ENCODE results near the gene PLOD1.
"Not testable (repeated sequence)": the region's sequence is repeated elsewhere in the genome, so short reads cannot be mapped to it uniquely, and the experiment has no call there.

The PLOD1 gene

DNA sequence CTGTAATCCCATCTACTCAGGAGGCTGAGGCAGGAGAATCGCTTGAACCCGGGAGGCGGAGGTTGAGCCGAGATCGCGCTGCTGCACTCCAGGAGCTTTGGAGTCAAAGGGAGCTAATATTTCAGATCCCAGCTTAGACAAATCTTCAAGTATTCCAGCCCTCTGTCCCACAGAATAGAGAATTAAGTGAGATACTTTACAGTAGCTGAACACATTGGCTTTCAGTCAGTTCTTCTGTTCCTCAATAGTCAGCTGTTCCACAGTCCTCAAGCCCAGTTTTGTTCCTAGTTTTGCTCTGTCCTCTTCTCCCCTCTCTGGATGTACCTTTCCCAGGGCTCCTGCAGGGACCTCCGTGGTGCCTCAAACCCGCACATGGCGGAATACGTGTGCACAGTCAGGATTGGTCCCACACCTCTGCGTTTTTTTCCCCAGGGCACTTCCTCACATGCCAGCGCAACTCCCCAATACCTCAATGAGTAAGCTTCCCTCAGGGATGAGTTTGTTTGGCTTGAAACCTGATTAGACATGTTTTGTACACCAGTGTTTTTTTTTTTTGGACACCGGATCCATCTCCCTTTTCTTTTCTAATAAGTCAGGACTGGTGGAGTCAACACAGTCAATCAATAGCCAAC is 47.0 kb downstream of the PLOD1 start:
- no peak for DNase-seq

DNA sequence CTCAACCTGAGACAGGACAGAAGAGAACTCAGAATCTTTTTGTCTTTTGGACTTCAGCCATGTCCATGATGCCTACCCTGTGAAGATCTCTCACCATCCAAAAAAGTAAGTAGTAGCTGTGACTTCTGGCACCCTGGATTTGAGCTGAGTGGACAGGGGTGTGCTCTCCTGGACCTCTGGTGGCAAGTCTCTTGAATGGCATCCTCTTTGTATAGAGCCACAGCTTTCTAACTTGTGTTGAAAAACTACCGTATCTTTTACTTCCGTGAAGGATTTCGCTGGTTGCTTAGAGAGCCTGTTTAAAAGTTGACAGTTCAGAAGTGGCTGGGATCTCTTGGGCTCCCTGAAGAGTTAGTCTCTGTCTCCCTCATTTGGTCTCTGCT is 47.5 kb downstream of the PLOD1 start:
- peak; percentile 11 for DNase-seq

DNA sequence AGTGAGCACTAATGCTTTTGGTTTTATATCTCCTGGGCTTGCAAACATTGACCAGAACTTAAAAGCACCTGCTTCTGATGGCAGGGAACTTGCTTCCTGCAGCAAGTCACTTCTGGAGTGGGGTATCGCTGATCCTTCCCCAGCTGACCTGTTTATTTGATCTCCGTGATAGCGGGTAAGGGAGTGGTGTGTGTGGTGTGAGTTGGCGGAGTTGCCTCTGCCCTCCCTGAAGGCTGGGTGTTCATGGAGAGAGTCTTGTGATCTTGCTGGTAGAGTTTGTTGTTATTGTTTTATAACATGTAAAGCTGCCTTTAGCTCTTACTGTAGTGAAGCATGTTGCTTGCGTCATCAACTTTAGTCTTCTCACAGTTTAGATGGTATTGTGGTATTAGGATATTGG is 49.6 kb downstream of the PLOD1 start:
- DNase-seq = no peak

DNA sequence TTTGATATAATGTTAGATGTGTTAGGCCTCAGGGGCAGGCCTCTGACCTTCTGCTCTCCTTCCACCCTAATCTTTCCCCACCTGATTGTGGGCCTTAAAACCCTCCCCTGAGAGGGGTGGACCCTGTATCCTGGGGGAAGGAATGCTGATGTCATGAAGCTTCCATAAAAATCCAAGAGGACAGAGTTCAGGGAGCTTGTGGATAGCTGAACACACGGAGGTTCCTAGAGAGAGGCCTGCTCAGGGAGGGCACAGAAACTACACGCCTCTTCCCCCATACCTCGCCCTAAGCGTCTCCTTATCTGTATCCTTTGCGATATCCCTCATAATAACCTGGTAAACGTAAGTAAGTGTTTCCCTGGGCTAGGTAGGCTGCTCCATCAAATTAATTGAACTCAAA is 50.1 kb downstream of the PLOD1 start:
- DNase-seq = no peak

DNA sequence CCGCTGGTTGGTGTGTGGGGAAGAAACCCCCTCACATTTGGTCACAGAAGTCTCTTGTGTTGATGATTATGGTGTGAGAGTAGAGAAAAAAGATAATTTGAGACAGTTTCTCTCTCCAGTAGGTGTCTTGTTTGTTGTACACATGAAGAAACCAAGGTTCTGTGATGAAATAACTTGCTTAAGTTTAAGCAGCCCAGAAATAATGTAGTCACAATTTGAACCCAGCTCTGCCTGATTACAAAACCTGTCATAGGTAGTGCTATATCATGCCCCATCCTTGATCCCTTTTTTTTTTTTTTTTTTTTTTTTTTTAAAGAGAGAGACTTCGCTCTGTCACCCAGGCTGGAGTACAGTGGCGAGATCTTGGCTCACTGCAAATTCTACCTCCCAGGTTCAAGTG is 50.7 kb downstream of the PLOD1 start:
- no peak for DNase-seq

DNA sequence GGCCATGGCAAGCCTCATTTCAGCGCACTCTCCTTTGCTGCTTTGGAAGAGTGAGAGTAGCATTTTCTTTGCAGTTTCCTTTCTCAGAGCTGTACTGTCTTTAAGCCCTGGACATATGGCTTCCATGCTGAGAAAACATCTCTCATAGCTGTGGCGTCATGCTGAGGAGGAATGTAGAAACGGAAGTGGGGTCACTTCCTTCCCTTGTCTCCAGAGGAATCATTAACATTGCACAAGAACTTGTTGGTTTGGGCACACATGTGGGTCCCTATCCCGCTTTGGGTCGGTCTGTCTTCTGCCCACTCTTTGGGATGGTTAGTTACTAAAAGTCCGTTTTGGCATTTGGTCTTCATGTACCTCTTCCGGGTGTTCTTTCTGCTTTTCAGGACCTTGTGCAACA is 51.3 kb downstream of the PLOD1 start:
- no peak for DNase-seq

DNA sequence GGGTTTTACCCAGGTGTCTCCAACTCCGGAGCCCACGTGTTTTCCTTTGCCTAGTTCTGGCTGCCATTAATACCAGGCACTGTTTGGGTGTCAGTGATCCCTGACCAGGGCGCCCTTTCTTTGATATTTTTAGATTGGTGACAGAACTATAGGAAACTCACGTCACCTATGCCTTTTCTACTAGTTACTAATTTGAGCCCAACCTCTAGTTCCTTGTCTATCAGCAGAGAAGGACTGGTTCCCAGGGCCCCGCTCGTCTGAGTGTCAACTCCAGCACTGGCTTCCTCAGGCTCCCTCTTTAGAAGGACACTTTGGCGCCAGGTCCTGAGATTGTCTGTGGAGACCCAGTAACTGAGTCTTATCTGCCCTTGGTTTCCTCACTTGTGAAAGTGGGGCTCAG is 55.2 kb downstream of the PLOD1 start:
- no peak for DNase-seq

DNA sequence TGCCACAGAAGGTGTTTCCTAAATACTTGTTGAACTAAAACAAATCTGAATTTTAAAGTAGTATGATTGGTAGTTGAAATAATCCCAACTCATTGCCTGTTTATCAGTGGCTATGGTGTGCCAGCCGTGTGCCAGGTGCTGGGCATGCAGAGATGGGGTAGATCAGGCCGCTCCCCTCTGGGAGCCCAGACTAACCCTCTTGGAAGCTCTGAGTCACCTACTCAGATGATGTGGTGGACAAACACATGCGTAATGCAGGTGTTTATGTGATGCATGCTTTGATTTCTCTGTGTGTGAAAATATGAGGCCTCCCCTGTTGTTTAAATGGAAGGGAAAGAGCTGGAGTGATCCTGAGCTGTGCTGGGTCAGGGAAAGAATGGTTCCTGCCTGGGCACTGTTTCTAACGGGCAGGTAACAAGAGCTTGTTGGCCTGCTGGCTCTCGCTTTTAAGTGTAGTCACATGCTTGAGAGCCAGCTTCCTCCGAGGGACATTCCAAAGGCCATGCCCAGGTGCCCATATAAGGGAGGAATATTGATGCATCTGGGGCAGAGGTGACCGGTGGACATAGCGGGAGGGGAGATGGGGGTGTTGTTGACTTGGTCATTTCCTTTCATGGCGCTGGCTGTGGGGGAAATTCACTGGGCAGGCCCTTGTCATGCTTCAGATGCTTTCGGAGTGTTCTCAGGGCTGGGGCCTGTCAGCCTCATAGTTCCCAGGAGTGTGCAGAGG is 56.0 kb downstream of the PLOD1 start:
- no peak for DNase-seq

DNA sequence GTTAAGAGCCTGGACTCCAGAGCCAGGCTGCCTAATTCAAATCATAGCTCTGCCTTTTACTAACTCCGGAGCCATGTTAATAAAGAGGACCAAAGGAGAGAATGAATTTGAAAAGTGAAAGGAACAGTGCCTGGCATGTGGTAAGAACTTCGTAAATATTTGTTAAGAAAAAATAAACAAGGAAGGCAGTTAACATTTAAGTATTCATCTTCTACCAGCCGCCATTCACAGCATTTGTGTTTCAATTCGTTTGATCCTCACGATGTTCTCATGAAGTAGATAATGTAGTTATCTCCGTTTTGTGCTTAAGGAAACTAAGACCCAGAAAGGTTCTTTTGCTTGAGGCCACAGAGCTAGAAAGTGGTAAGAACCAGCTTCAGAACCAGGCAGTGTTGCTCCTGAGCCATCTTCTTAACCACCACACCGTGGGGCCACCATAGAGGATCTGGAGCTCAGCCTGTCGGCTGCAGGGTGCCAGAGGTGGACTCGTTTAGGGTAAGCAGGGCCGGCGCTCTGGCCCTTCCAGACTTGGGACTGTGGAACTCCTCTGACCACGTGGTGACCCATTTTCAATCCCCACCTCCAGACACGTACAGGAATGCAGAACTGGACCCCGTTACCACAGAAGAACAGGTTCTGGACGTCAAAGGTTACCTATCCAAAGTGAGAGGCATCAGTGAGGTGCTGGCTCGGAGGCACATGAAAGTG is 57.6 kb downstream of the PLOD1 start:
- DNase-seq = no peak

DNA sequence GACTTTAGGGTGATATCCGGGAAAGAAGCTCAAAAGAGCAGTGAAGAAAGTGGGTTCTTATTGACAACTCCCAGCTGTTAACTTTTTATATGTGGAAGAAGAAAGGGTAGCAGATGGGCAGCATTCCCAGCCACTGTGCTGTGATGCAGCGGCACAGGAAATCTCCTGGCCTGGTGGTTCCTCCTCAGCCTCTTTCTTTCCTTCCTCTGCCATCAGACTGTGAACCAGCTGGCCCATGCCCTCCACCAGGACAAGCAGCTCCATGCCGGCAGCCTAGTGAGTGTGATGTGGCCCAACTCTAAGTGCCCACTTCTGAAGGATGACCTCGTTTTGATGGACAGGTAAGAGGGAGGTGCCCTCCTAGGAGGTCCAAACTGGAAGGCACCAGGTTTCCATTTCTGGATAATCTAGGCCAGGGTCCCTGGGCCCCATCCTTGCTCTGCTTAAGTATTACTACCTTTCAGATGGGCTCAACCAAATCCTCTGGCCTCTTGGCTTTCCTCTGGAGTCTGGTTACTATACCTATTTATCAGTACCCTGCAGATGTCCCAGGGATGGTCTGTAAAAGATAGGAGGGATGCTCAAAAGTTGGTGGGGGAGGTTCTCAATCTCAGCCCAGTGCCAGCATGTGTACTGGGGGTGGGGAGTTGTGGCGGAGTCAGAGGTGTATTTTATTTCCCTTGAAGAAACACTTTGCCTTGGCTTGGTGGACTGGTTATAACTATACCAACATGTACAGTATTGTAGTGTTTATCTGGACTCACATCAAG is 62.7 kb downstream of the PLOD1 start:
- DNase-seq = no peak

DNA sequence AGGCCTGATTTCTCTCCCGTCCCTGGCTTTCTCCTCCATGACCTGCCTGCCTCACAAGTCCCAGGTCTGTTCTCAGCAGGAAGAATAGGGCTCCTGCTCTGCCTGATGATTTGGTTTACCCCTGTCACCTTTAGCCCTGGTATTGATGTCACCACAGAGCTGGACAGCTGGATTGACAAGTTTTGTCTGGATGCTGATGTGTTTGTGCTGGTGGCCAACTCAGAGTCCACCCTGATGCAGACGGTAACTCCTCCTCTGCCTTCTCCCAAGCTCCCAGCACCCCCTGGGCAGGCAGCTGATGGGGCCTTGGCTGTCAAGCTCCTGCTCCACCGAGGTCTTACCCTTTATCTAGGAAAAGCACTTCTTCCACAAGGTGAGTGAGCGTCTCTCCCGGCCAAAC is 64.1 kb downstream of the PLOD1 start:
- no peak for DNase-seq

DNA sequence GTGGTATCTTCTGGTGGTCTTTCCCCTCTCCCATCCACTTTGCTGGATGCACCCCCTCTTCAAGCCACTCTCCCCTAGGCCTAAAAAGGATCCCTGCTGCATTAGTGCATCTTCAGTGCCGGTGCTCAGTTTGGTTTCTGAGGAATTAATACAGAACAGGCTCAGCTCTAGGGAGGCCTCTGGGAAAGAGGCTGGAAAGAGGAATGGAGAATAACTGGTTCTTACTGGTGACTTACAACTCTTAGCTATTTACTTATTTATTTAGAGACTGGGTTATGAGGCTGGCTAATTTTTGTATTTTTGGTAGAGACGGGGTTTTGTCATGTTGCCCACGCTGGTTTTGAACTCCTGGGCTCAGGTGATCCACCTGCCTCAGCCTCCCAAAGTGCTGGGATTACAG is 64.7 kb downstream of the PLOD1 start:
- DNase-seq = no peak

DNA sequence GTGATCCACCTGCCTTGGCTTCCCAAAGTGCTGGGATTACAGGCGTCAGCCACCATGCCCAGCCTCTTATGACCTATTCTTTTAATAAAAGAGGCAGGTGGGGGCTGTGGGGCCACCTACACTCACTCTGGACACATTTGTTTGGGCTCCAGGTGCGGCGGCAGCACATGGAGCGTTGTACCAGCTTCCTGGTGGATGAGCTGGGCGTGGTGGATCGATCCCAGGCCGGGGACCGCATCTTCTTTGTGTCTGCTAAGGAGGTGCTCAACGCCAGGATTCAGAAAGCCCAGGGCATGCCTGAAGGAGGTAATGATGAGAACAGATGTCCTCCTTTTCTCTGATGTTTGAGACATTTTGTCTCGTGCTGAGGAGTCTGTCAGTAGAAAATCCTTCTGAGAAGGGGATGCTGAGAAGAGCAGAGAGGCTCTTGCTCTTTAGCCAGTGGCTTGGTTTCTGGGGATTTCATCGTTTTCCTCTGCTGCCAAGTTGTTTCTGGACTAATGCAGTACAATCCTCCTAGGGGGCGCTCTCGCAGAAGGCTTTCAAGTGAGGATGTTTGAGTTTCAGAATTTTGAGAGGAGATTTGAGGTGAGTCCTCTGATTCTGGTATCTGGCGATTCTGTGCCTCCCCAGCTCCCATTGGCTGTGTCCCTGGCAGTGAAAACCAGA is 66.9 kb downstream of the PLOD1 start:
- peak; percentile 37 for DNase-seq

DNA sequence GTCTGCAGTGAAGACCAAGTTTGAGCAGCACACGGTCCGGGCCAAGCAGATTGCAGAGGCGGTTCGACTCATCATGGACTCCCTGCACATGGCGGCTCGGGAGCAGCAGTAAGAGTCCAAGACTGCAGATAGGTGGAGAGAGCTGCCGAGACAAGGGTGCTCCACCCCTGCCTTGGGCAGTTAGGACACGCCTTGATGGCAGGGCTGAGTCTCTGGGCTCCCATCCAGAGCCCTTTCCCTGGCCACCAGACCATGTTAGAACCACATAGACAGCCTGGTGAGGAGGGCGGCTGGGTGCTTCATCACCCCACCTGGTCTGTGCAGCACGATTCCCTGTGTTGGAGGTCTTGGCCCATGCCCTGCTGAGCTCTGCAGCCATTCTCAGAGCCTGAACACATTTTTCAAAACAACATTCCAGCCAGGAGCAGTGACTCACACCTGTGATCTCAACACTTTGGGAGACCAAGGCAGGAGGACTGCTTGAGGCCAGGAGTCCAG is 67.5 kb downstream of the PLOD1 start:
- no peak for DNase-seq

DNA sequence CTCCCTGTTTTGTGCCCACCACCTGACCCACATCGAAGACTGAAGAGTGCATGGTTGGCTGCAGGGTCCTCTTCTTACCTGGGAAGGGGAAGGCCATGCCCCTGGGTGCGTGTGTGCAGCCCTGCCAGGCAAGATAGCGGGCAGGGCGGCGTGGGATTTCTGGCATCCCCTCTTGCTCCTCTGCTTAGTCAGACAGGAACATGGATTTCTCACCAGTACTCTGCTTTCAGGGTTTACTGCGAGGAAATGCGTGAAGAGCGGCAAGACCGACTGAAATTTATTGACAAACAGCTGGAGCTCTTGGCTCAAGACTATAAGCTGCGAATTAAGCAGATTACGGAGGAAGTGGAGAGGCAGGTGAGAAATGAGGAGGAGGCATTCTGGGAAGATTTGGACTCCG is 69.2 kb downstream of the PLOD1 start:
- no peak for DNase-seq

DNA sequence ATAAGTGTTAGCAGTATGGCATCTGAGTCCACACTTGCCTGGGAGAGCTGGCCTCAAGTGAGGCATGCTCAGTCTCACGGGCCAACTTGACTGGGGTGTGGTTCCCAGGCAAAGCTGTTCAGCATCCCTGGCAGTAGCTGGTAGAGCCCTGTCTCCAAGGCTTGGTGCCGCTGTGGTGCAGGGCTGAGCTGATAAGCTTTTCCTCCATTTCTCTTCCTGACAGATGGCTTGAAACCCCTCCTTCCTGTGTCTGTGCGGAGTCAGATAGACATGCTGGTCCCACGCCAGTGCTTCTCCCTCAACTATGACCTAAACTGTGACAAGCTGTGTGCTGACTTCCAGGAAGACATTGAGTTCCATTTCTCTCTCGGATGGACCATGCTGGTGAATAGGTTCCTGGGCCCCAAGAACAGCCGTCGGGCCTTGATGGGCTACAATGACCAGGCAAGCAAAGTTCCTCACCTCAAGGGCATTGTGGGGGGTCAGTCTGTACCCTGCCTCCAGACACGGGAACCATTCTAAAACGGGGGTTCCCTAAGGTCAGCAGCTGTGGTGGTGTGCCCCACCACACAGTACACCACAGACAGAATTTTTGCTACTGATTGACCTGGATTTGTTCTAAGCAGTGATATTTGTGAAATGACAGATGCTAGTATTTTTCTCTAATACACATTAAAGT is 71.1 kb downstream of the PLOD1 start:
- DNase-seq = no peak

DNA sequence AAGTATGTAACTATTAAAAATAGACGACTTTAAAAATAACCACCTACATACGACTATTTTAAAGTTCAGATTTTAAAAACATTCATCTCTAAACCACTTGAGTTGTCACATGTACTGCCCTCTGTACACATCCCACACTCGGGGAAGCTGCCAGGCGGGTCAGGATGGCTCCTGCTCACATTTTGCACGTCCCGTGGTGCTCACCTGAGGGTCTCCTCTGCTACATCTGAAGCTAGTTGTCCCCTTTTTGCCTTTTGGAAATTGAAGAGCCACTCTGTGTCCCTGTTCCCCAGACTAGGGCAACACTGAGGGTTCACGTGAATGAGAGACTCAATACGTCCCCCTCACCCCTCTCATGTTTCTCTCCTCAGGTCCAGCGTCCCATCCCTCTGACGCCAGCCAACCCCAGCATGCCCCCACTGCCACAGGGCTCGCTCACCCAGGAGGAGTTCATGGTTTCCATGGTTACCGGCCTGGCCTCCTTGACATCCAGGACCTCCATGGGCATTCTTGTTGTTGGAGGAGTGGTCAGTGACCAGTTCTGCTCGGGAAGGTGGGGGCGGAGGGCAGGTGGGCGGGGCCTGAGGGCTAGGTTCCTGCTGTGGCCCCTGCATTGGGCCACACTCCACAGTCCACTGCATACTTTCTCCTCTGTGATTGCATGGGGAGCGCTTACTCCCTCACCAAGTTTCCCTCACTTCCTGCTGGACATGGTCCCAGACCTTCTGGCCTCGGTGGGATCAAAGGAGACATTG is 71.8 kb downstream of the PLOD1 start:
- DNase-seq = no peak

DNA sequence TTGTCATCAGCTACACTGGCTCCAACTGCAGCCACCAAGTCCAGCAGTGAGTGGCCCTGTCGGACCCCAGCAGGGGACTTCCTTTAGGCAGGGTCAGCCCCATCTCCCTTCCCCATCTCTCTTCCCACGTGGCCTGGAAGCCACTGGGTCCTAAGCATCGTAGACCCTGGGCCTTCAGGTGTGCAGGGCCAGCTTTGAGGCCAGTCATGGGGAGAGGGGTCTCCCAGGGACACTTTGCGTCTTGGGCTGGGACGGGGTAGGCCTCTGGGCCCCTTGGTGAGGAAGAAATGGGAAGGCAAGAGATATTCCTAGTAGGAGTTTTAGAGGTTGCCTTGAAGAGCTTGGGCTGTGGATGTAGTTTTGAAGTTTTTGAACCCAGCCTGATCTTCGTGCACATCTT is 72.7 kb downstream of the PLOD1 start:
- no peak for DNase-seq

DNA sequence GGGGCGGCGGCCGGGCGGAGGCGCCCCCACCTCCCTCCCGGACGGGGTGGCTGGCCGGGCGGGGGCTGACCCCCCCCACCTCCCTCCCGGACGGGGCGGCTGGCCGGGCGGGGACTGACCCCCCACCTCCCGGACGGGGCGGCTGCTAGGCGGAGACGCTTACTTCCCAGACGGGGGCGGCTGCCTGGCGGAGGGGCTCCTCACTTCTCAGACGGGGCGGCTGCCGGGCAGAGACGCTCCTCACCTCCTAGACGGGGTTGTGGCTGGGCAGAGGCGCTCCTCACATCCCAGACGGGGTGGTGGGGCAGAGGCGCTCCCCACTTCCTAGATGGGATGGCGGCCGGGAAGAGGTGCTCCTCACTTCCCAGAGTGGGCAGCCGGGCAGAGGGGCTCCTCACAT is 73.8 kb downstream of the PLOD1 start:
- not testable (repeated sequence) for DNase-seq

DNA sequence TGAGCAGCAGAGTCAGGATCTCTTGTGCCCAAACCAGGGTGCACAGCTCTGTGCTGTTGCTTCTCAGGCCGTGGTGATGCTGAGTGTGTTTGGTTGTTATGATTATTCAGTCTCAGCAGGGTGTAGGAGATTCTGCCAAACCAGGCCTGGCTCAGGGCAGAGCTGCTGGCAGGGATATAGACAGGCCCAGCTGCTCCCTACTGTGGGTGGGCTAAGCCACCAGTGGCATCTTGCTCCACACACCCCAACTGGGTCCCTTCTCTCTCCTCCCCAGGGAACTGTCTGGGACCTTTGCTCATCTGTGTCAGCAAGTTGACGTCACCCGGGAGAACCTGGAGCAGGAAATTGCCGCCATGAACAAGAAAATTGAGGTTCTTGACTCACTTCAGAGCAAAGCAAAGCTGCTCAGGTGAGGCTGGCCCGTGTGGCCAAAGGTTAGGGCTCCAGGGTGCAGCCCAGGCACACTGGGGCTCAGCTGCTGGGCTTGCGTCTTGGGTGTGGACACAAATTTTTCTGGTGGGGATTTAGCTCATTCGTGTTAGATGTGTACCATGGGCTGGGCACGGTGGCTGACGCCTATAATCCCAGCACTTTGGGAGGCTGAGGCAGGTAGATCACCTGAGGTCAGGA is 74.9 kb downstream of the PLOD1 start:
- DNase-seq = no peak
